COLO668 (cell line): ENCODE measurements around the gene ANKFN1.

Experiments
- DNase-seq: peaks from one replicate; lab custom pipeline; 2025; ENCODE audit not compliant: unreplicated experiment; lab: John Stamatoyannopoulos, UW

ANKFN1 gene

DNA sequence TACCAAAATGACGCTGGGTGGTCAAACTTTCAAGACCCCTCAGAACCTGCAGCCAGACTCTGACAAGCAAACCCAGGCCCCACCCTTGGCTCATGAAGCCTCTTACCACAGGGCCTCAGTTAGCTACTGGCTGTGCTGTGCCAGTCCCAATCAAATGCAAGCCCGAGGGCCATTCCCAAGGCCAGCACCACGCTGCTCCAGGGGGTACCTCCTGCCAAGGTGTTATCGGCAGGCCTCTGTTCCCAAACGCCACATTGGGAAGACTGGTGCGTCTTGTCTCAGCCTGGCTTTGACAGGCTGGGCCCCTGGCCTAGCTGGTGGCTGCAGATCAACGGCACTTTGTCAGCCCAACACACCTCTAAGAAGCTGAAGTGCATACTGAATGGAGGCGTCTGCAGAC lies 404.4 kb downstream of the ANKFN1 start:
- no peak for DNase-seq

DNA sequence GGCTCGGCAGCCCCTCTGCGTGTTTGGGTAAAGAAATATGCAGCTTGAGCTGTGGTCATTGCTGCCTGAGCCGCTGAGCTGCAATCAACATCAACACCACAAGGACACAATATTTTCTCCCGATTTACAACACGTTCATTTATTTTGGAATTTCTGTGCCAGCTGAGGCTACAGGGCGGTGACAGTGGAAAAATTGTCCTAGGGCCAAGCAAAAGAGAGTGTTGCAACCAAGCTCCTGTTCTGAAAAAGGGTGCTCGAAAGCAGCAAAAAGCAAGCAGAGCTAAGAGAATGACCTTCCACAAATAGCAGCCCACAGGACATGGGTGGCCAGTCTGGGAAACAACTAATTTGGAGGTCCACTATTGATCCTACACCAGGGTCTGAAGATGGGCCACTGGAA lies 404.8 kb downstream of the ANKFN1 start:
- no peak for DNase-seq
